ENCODE measurements around the gene EP400. TPM values are rescaled to one million over a fixed set of nuclear protein-coding genes. Genes with fewer than 3 reads are reported as not detected.

EP400 gene
- total and polyA plus RNA-seq, 2 of the 13 experiments (the other 11 are each of a cell fraction or from before 2014, with no cell fraction given): 4.9 to 5.0 TPM

DNA sequence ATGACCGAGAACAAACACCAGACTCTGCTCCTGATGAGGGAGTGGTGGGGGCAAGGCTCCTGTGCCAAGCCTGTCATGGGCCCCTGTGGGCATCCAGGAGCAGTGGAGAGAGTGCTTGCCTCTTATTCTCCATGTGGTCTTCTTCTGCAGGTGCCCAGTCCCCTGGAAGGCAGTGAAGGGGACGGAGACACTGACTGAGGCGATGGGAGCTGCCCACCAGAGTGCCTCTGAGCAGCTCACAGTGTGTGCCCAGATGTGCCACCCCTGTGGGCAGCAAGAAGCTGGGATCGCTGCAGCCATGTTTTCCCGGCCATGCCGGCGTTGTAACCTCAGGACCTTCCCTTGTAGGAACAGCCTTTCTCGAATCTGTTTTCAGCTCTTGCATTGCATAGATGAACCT is 6.4 kb upstream of the EP400 start:
- no peaks in the 10 kb centered on the region for H3K9me3 ChIP-seq (ENCODE audit: low read length)
- H4K20me1 ChIP-seq (ENCODE audit: insufficient read depth, low read length): no peaks in the 10 kb centered on the region
- ChIA-PET POLR2A (no interaction called here), CTCF (ENCODE audit: low intra/inter-chr PET ratio, low total read pairs) (no interaction called here)
- in situ Hi-C loops (cut with HindIII; ENCODE audit: extremely low pct_ligation_motif_present, low pct_unique_long_range_greater_than_20kb): no loop called here
- ATAC-seq (no peak), DNase-seq (ENCODE audit: low spot score) (no peak), FAIRE-seq (no peak)
- peaks cover 5% of the 10 kb centered on the region; the same call in 1 of the 2 replicates for H3K4me1 ChIP-seq (ENCODE audit: insufficient read depth, low read length)
- no peak overlapping the region for H3K27ac ChIP-seq (ENCODE audit: extremely low read length, insufficient read depth, low read length)
- no peaks in the 10 kb centered on the region for H3K79me2 ChIP-seq (ENCODE audit: insufficient read depth, low read length)
- WGBS (ENCODE audit: low lambda C conversion rate): 100% methylated on average over 6 of the region's 8 CpGs
- H3K4me2 ChIP-seq (ENCODE audit: low read depth, low read length): no peak overlapping the region
- no peak overlapping the region for H3K9ac ChIP-seq (ENCODE audit: insufficient read depth, low read depth, low read length)
- intact Hi-C loops (cut with micrococcal nuclease; ENCODE audit: unreplicated experiment): no loop called here
- TF ChIP-seq NCOA5 (CRISPR knock-in tag; IDR thresholded peaks at IDR 0.05) (no peak), ZNF510 (CRISPR knock-in tag; IDR thresholded peaks at IDR 0.05; ENCODE audit: low read depth) (no peak), ZNF225 (CRISPR knock-in tag; IDR thresholded peaks at IDR 0.05) (no peak), MLLT10 (CRISPR knock-in tag; IDR thresholded peaks at IDR 0.05) (no peak), ZNF326 (CRISPR knock-in tag; IDR thresholded peaks at IDR 0.05; ENCODE audit: borderline replicate concordance) (no peak), ZC3H4 (CRISPR knock-in tag; IDR thresholded peaks at IDR 0.05; ENCODE audit: borderline replicate concordance) (no peak), ZNF879 (CRISPR knock-in tag; IDR thresholded peaks at IDR 0.05) (no peak), PPARG (CRISPR knock-in tag; conservative IDR thresholded peaks at IDR 0.05) (no peak), HNRNPH1 (optimal IDR thresholded peaks at IDR 0.05; ENCODE audit: low read depth, low read length) (no peak), ZNF768 (CRISPR knock-in tag; IDR thresholded peaks at IDR 0.05) (no peak), HOXD1 (CRISPR knock-in tag; IDR thresholded peaks at IDR 0.05) (no peak), TBL1XR1 (IDR thresholded peaks at IDR 0.05; ENCODE audit: borderline replicate concordance, low read length, partially characterized antibody) (no peak), ZBTB42 (CRISPR knock-in tag; IDR thresholded peaks at IDR 0.05) (no peak), HNRNPL (IDR thresholded peaks at IDR 0.05; ENCODE audit: low read depth, low read length) (no peak), SAFB2 (CRISPR knock-in tag; IDR thresholded peaks at IDR 0.05; ENCODE audit: borderline replicate concordance, low read depth) (no peak), ZNF703 (CRISPR knock-in tag; IDR thresholded peaks at IDR 0.05; ENCODE audit: borderline replicate concordance) (no peak)
- no peak overlapping the region for H2AFZ ChIP-seq (ENCODE audit: low read length)
- H3K36me3 ChIP-seq (replicated peaks in 1 of 2; ENCODE audit: control insufficient read depth in 1 of 2, insufficient read depth in 2 of 2, low read length in 2 of 2): peaks cover 9 to 42% of the 10 kb centered on the region in 2 experiments
- no peaks in the 10 kb centered on the region for H3K27me3 ChIP-seq (ENCODE audit: control insufficient read depth in 1 of 2, insufficient read depth in 2 of 2, low read length in 2 of 2)
- no peak overlapping the region for H3K4me3 ChIP-seq (replicated peaks in 1 of 3; ENCODE audit: insufficient read depth in 1 of 3, low read depth in 2 of 3, low read length in 3 of 3)
- BruUV-seq (replicated peaks): no TSS peak
